Caki2 (cell line): Measurements from ENCODE around the gene TTLL5. TPM values are rescaled to one million over a fixed set of nuclear protein-coding genes. Genes with fewer than 3 reads are reported as not detected.

Experiments
- DNase-seq: peaks from one replicate; pipeline ENCODE4 v3.0.0-alpha.2; 2015; ENCODE audit warnings: low read depth
- in situ Hi-C: cut with HindIII; loops from 2 replicates; pipeline ENCODE4 v1.10.0; 2016; ENCODE audit warnings: low sequenced_read_pairs, low pct_unique_long_range_greater_than_20kb, mixed read lengths
- total RNA-seq: library from RNA; depleted of rRNA; stranded (reverse); fragments of >200 nt; shearing (Covaris generic); gene quantifications from 2 replicates; pipeline ENCODE4 v1.2.3, GENCODE V29; 2014; ENCODE audit warnings: low replicate concordance

TTLL5 gene
- total RNA-seq, 1 experiment from 2014 or later = 35.3 TPM

DNA sequence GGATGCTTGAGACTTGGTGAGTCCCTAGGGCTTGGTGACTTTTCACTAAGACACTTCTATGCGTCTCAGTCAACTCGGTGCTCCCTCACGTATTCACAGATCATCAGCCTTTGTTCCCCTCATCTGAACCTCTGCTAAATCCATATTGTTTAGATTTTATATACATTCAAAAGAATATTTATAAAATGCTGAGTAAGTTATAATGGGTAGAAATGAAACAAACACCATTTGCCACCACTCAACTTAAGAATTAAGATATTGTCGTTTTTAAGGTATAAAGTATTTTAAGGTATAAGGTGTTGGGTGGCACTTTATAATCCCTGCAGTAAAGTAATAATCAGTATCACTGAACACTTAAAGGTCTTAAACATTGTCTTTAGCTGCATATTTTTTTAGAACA is 103.0 kb downstream of the TTLL5 start:
- DNase-seq = no peak
- in situ Hi-C loops = no loop called here

DNA sequence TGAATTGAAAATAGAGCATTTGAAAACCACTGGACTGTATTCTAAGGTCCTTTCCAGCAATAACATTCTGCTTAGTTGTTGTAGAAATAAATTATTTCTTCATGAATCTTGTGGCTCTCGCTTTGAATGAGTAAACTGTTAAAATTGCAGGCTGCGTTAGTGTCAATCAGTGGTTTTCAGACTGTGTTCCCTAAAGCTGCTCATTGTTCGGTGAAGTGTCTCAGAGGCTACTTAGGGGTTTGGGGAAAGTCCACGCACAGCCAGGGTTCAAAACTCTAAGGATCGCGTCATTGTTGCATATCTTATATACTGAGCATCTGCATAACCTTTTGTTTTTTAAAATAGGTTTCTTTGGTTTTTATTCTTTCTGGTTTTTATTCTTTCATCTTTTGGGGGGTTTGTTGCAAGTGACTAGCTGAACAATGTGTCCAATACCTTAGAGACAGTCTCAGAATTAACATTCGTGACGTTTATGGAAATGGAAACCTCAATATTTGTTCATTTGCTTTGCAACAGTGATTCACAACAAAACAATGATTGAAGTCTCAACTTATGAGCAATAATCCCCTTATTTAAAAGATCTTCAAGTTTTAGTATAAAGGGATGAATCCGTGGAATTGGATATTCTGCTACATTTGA is 108.1 kb downstream of the TTLL5 start:
- in situ Hi-C loops = no loop called here
- no peak for DNase-seq

DNA sequence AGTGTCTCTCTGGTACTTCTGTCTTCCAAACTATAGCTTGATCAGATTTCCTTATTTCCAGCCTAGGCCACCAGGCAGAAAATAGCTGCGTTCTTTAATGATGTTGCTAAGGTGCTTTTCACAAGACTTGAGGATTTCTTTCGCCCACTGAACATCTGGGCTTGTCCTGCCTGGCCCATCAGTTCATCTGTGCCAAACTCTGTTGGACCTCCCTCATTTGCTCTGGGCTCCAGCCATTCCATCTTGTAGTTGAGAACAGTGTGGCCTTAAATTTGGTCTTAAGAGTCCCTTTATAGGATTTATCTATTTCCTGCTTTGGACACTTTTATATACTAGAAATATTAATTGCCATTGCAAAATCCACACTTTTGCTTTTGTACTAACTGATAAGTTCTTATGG is 109.6 kb downstream of the TTLL5 start:
- DNase-seq = no peak
- in situ Hi-C loops = no loop called here

DNA sequence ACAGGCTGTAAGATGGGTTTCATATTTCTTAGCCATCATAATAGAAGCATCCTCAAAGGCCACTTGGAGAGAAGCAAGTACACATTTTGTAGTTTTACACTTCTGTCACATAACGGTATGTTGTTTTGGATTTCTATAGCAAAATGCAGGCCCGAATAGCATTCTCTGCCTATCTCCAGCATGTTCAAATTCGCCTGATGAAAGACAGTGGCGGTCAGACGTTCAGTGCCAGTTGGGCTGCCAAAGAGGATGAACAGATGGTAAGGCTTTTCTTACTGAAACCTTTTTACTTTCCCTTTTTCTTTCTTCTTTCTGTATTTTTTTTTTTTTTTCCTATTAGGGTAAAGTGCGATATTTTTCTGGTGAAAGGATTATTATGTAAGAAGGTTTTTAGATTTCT is 110.5 kb downstream of the TTLL5 start:
- in situ Hi-C loops = no loop called here
- DNase-seq = no peak

DNA sequence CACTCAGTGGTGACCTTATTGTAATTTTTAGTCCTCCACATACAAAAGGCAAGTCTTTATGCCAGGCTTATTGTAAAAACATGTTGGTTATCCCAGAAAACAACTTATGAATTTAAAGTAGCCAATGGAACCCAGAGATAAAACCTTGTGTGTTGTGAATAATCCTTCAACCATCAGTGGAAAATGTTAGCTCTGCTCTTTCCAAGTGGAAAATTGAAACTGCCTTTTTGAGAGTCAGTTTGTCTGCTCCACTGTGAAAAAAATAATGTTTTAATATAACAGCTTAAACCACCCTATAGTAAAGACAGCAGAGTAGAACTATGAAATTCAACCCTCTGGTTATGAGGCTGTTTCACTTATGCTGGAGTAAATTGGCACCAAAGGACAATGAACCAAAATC is 112.0 kb downstream of the TTLL5 start:
- in situ Hi-C loops = no loop called here

DNA sequence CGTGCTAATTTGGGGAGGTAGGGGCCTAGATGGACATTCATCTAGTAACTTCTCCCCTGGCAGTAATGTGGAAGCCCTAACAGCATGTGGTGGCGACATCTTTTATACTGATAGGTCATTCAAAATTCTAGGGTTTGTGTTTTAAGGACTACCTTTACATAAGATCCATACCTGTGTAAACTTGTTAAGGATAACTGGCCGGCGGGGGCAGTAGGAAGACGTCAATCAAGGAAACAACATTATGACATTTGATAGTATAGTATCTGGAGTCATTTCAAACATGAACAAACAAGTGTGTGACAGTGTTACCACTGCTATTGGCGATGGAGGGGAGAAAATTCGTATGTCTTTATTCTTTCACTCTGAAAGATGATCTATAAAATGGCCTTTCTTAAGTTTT is 120.0 kb downstream of the TTLL5 start:
- in situ Hi-C loops = no loop called here
- no peak for DNase-seq

More for the DNA sequence above, 112.0 kb downstream of the TTLL5 start:
- no peak for DNase-seq

DNA sequence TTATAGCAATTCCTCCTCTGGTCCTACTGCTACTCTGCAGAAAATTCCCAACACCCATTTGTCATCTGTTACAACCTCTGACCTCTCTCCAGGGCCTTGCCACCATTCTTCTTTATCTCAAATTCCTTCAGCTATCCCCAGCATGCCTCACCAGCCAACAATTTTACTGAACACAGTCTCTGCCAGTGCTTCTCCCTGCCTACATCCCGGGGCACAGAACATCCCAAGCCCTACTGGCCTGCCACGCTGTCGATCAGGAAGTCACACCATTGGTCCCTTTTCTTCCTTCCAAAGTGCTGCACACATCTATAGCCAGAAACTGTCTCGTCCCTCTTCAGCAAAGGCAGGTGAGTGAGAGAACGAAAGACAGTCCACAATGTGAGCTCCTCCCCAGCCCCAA is 122.1 kb downstream of the TTLL5 start:
- in situ Hi-C loops = no loop called here

DNA sequence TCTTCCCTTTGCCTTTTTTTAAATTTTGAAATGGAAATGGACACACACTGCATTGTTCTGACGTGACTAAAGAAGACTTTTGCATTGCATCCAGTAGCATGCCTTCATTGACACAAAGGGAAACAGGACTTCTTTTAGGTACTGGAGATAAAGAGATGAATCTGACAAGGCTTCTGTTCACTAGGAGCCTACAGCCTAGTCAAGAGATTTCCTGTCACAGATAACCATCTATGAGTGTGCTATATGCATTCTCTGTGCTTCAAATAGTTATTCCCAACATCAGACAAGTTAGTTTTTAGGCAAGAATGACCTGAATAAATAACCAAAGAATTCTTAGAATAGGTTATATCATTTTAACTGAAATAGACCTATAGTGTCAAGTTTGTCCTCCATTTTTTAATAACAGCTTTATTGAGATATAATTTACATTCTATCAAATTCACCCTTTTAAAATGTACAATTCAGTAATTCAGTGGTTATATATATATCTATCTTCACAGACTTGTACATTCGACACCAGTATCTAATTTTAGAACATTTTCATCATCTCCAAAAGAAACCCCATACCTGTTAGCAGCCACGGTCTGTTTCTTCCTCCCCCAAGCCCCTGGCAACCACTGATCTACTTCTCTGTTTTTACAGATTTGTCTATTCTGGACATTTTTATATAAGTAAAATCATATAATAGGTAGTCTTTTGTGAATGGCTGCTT is 122.7 kb downstream of the TTLL5 start:
- in situ Hi-C loops = no loop called here
- DNase-seq = no peak

More for the DNA sequence above, 122.1 kb downstream of the TTLL5 start:
- no peak for DNase-seq

DNA sequence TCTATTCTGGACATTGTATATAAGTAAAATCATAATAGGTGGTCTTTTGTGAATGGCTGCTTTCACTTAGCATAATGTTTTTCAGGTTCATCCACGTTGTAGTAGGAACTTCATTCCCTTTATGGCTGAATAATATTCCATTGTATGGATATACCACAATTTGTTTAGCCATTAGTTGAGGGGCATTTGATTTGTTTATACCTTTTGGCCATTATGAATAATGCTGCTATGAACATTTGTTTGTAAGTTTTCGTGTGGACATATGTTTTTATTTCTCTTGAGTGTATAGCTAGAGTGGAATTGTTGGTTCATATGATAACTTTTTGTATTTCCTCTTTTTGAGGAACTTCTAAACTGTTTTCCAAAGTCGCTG is 123.3 kb downstream of the TTLL5 start:
- in situ Hi-C loops = no loop called here
- no peak for DNase-seq

DNA sequence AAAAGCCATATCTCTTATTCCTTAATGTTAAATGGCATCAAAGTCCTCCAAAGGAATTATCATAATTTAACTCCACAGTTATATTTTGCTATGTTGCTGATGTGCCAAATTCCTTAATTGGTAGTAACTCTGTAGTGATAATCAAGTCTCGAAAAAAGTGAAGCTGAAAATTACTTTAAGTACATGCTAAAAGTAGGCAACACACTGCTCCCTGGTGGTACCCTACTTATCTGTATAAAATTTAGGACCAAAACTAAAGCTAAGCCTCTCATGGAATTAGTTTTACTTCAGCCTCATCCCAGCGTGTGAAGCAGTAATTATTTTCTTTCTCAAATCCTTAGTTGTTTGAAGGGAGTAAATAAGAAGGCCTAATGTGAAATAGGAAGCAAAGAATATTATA is 132.8 kb downstream of the TTLL5 start:
- peak; percentile 2 for DNase-seq
- in situ Hi-C loops = no loop called here

DNA sequence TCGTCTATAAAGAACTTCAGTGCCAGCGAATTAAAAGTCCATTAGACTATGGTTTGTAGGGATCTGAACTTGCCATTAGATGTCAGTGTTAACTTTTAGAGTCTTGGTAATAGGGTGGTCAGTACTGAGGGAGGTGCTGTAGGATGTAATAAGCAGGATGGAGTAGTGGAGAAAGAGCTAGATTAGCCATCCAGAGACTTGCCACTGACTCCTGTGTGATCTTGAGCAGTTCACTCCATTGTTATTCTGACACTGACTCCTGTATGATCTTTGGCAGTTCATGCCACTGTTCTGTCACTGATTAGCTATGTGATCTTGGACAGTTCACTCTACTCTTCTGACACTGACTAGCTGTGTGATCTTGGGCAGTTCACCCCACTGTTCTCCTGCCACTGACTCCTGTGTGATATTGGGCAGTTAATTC is 133.6 kb downstream of the TTLL5 start:
- peak; percentile 54 for DNase-seq

DNA sequence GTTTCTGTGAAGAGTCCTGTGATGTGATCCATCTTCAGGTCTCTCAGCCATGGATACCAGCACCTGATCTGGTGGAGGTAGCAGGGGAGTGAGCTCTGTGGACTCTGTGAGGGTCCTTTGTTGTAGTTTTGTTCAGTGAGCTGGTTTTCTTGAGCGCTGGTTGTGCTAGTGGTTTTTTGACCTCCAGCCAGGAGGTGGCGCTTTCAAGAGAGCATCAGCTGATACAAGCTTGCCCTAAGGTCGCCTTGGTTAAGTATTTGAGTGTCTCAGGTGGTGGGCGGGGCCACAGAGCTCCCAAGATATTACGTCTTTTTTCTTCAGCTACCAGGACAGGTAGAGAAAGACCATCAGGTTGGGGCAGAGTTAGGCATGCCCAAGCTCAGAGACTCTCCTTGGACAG is 139.7 kb downstream of the TTLL5 start:
- DNase-seq = no peak
- in situ Hi-C loops = no loop called here

More for the DNA sequence above, 133.6 kb downstream of the TTLL5 start:
- in situ Hi-C loops = no loop called here

DNA sequence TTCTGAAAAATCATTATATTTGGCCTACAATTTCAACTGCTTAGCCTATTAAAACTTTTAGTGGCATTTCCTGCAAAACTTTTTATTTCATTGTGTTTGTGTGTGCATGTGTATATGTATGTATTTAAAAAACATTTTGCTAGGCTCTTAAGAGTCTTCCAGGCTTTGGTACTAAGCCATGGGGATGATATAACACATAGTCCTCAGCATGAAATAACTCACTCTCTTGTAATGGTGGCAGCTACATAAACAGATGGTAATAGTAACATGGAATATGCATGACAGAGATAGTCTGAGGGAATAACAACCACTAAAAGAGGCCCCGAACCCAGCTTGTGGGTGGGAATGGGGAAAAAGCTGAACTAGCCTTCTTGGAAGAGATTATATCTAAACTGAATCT is 141.4 kb downstream of the TTLL5 start:
- DNase-seq = no peak
- in situ Hi-C loops = no loop called here

DNA sequence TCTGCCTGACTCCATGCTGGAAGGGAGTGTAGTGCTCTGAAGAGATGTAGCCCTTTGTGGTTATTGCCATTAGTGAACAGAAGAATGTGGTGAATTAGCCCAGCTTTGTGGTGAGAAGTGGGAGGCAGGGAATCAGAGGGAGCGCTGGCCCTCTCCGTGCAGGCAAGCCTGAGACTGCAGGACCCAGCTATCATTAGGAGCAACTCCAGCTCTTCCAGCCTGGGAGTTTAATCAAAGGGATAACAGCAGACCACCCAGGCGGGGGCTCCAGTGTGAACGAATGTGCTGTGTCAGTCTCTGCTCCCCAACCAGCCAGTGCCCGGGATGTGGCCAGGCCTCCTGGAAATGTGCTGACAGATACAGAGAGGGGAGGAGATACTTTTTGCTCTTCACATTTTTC is 142.7 kb downstream of the TTLL5 start:
- in situ Hi-C loops = no loop called here
- no peak for DNase-seq

DNA sequence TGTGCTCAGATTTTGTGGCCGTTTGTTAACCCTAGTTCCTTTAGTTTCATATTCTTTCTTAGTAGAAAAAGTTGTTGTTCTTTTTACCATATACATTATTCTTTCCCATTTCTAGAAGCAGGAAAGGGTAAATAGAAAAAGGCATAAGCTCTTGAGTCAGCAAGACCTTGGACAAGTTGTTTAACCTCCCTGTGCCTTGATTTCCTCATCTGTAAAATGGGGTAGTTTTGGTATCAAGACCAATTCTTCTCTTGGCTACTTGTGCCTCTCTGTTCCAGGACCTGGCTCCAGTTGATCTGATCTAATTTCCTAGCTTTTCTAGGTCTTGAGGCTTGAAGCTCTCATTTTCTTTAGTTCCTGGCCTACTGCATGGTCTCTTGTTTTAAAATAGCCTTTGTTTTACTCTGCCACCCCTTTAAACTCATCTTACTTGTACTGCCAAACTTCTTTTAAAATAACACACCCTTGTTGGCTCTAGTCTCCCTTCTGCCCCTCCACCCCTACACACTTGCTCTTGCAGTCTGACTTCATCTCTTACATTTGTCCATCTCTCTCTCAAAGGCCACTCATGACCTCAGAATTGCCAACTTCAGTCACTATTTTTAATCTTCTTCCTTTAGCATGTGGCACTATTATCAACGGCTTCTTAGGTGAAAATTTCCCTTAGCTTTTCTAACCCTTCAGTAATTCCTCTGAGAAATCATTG is 143.7 kb downstream of the TTLL5 start:
- no peak for DNase-seq
- in situ Hi-C loops = no loop called here

DNA sequence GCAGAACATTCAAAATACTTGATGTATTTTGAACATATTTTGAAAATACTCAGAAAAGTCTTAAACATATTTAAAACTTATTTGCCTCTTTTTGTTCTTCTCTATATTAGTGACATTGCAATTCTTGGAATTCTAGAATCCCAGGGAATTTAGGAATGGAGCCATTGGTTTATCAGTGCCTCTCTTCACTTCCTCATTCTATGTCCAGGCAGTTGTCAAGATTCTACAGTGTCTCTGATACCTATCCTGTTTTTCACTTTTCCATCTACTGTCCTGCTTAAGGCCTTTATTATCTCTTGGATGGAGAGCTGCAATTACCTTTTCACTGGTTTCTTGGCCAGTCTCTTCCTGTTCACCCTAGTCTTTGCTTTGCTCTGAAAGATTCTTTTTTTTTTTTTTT is 144.6 kb downstream of the TTLL5 start:
- DNase-seq = peak; percentile 5
- in situ Hi-C loops = no loop called here

DNA sequence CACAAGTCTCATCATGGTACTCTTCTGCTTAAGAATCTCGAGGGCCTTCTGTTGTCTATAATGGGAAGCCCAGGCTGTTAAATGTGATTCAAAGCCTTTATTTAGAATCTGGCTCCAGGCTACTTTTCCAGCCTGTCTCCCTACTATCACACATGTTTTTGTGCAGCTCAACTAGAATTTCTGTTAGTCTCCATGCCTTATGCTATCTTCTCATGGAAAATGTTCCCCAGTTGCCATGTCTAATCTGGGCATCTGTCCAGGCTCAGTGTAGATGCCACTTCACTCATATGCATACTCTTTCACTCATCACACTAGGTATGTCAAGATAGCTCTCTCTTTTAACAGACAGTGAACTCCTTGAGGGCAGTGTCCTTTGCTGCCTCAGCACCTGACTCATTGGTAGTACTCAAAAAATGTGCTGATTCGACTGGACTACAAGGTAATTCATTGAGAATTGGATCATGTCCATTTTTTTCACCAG is 145.3 kb downstream of the TTLL5 start:
- no peak for DNase-seq
- in situ Hi-C loops = no loop called here

DNA sequence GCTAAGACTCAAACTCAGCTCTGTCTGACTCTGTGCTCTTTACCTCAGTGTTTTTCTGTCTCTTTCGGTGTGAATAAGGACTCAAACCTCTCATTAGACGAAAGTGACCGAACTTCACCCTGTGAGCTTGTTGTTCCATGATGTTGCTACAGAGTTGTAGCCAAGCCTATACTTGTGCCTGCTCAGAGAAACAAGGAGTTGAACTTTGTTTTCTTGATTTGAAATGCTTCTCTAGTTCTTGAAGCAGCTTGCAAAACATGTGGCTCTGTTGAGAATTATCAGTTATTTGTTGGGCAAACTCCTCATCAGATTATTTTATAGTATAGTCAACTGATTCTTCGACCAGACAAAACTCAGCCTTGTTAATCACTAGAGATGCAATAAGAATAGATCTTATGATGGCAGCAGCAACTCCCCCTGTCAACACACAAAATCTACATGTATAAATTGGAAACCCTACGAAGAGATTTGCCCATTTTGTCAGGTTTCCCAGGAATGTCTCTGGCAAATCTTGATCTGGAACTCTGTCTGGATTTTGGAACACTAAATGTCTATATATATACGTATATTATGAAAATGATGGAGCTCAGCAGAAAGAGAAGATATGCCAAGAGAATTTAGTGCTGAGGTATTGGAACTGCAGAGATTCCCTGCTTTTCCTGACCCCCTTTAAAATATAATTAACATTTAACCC is 146.8 kb downstream of the TTLL5 start:
- in situ Hi-C loops = no loop called here
- DNase-seq = no peak
